Left ventricle myocardium inferior (tissue), 1 donor: ENCODE measurements around the gene EPHA5. TPM values are rescaled to one million over a fixed set of nuclear protein-coding genes. Genes with fewer than 3 reads are reported as not detected.

Source experiments
- DNase-seq: peaks from one replicate; pipeline ENCODE4 v3.0.0-alpha.2; 2020
- H3K27ac ChIP-seq: fragments of 200-600 bp; replicated peaks from 2 replicates; pipeline ENCODE4 v1.8.0; 2021
- H3K27me3 ChIP-seq: fragments of 200-600 bp; 2 replicates; pipeline ENCODE4 v1.8.0; 2021; ENCODE audit warnings: low read depth
- H3K36me3 ChIP-seq: fragments of 200-600 bp; 2 replicates; pipeline ENCODE4 v1.8.0; 2021
- H3K4me1 ChIP-seq: fragments of 200-600 bp; 2 replicates; pipeline ENCODE4 v1.8.0; 2021
- H3K4me3 ChIP-seq: fragments of 200-600 bp; 2 replicates; pipeline ENCODE4 v1.8.0; 2021; ENCODE audit warnings: mild to moderate bottlenecking, moderate library complexity
- H3K9me3 ChIP-seq: fragments of 200-600 bp; replicated peaks from 2 replicates; pipeline ENCODE4 v1.8.0; 2021
- intact Hi-C: fragments of 100-400 bp; cut with micrococcal nuclease; formaldehyde crosslinking; loops from one replicate; pipeline ENCODE4 v1.11.0; 2022
- total RNA-seq: library from RNA; stranded (reverse); fragmentation: NEBNext Ultra II Directional; extraction: Animal tissue kit (Norgen Biotek cat#: 25700); gene quantifications from one replicate; pipeline ENCODE4 v1.2.1, GENCODE V29; 2021
- TF ChIP-seq, protein P1 (sequence below): fragments of 200-600 bp; IDR thresholded peaks from 2 replicates; pipeline ENCODE4 v1.8.0; 2021; ENCODE audit warnings: antibody characterized with exemption, mild to moderate bottlenecking, borderline replicate concordance
- donor health status: DM: no; HTN: yes; CAD: no; lungs with severe emphysema.

Gene EPHA5
- total RNA-seq, 1 donor from 2014 or later: not detected

DNA sequence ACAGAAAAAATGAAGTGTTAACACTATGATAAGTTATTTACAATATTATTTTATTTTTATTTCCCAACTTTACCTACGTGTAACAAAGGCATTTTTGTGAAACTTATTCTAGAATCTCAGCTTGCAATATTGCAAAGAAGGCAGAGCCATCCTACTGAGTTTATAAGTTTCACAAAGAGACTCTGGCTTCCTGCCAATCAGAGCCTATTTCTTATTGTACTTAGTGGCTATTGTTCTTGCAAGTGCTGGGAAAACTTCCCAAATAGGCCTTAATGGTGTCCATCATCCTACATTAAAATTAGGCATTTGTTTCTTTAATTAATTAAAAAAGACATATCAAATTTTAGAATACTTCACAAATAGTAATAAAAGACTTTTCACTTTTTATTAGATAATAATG lies 233.2 kb downstream of the EPHA5 start:
- no peaks in the 10 kb centered on the region for H3K27me3 ChIP-seq
- intact Hi-C loops: no loop called here
- TF ChIP-seq, protein P1, sequence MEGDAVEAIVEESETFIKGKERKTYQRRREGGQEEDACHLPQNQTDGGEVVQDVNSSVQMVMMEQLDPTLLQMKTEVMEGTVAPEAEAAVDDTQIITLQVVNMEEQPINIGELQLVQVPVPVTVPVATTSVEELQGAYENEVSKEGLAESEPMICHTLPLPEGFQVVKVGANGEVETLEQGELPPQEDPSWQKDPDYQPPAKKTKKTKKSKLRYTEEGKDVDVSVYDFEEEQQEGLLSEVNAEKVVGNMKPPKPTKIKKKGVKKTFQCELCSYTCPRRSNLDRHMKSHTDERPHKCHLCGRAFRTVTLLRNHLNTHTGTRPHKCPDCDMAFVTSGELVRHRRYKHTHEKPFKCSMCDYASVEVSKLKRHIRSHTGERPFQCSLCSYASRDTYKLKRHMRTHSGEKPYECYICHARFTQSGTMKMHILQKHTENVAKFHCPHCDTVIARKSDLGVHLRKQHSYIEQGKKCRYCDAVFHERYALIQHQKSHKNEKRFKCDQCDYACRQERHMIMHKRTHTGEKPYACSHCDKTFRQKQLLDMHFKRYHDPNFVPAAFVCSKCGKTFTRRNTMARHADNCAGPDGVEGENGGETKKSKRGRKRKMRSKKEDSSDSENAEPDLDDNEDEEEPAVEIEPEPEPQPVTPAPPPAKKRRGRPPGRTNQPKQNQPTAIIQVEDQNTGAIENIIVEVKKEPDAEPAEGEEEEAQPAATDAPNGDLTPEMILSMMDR: no peak

DNA sequence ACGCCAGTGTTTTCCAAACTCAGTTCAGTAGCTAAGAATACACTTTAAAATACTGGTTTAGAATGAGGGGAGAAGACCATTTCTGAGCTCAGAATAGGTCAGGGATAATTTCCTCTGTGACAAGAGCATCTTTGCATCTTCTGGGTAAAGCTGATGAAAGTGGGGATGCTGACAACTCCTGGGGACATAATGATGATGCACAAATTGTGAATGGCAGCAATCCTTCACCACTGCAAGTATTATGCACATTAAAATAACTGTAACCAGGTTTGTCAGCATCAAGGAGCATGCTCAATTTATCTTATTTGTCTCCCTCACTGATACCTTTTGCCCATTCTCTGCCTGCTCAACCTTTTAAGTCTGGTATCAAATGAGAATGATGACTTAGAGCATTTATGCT lies 248.2 kb downstream of the EPHA5 start:
- TF ChIP-seq, protein P1: no peak
- intact Hi-C loops: no loop called here
- DNase-seq: no peak
- Histone ChIP-seq H3K27ac (no peak overlapping the region), H3K4me3 (no peak overlapping the region), H3K36me3 (no peaks in the 10 kb centered on the region), H3K4me1 (no peaks in the 10 kb centered on the region), H3K9me3 (no peaks in the 10 kb centered on the region), H3K27me3 (no peaks in the 10 kb centered on the region)

More for the DNA sequence above, 233.2 kb downstream of the EPHA5 start:
- Histone ChIP-seq H3K27ac (no peak overlapping the region), H3K4me3 (no peak overlapping the region), H3K4me1 (no peaks in the 10 kb centered on the region), H3K9me3 (no peaks in the 10 kb centered on the region), H3K36me3 (no peaks in the 10 kb centered on the region)
- no peak for DNase-seq

DNA sequence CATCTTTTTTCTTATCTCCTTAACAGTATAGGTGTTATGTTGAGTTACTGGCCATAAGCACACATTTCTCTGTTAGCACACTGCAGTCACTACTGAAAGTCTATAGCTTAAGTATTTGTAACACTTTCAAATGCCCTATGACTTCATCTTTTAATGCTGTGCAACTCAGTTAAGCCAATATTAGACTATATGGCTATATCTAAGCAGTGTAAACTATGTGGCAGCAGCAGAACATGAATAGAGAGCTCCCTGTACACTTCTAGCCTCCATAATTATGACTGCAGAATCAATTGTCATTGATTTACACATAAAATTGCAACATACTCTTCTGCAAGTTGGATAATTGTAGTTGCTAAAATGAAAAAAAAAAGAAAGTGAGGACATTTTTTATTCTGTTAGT lies 250.3 kb downstream of the EPHA5 start:
- Histone ChIP-seq H3K27me3 (no peaks in the 10 kb centered on the region), H3K36me3 (no peaks in the 10 kb centered on the region), H3K9me3 (no peaks in the 10 kb centered on the region), H3K4me3 (no peak overlapping the region), H3K27ac (no peak overlapping the region), H3K4me1 (no peaks in the 10 kb centered on the region)
- intact Hi-C loops: no loop called here
- DNase-seq: no peak
- TF ChIP-seq, protein P1: no peak

DNA sequence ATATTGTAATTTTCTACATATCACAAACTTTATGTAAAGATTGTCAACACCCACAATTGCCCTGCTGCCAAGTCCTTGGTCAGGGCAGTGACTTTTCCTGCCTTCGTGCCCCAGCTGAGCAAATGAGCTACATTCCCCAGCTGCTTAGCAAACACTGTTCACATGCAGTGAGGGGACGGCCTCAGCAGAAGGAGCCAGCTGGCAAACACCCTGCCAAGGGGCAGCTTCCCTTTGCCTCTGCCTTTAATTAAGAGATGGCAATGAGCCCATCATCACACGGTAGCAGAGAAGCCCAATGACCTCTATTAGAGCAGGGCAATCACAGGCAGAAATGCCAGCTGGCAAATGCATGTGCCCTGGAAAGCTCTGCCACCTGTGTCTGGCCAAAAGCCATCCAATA lies 253.4 kb downstream of the EPHA5 start:
- peak; percentile 26 for DNase-seq

DNA sequence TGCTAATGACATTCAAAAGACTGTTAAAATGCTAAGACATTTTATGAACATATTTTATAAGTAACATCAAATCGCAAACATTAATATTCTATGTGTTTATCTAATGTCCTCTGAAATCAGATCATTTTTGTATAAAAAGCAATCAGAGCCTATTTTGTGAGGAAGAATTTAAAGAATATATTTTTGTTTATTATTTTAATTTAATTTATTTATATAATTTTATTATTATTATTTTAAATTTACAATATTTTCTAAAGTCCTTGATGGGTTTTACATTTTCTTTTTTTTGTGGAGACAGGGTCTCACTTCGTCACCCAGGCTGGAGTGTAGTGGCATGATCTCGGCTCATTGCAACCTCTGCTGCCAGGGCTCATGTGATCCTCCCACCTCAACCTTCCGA lies 262.8 kb downstream of the EPHA5 start:
- H3K27ac ChIP-seq: no peak overlapping the region
- DNase-seq: no peak
- H3K4me3 ChIP-seq: no peak overlapping the region
- no peaks in the 10 kb centered on the region for H3K36me3 ChIP-seq
- TF ChIP-seq, protein P1: no peak
- H3K9me3 ChIP-seq: peaks cover 4% of the 10 kb centered on the region
- no peaks in the 10 kb centered on the region for H3K4me1 ChIP-seq
- intact Hi-C loops: no loop called here
- no peaks in the 10 kb centered on the region for H3K27me3 ChIP-seq

More for the DNA sequence above, 253.4 kb downstream of the EPHA5 start:
- Histone ChIP-seq H3K4me1 (no peaks in the 10 kb centered on the region), H3K36me3 (no peaks in the 10 kb centered on the region), H3K4me3 (no peak overlapping the region), H3K27ac (no peak overlapping the region), H3K27me3 (no peaks in the 10 kb centered on the region), H3K9me3 (no peaks in the 10 kb centered on the region)
- intact Hi-C loops: no loop called here
- TF ChIP-seq, protein P1: no peak

- no peak overlapping the region for H3K4me3 ChIP-seq
- no peak overlapping the region for H3K27ac ChIP-seq
- no peaks in the 10 kb centered on the region for H3K27me3 ChIP-seq
- H3K4me1 ChIP-seq: no peaks in the 10 kb centered on the region
- intact Hi-C loops: no loop called here
- no peaks in the 10 kb centered on the region for H3K36me3 ChIP-seq
- DNase-seq: no peak
- TF ChIP-seq, protein P1: no peak
- H3K9me3 ChIP-seq: no peaks in the 10 kb centered on the region
Observed at GRCh38 chr4:65401083-65401482, 269.2 kb downstream of the EPHA5 start.
